GM21723 (cell line): ENCODE data around the gene WASHC2C.
"Not testable (repeated sequence)": the region's sequence is repeated elsewhere in the genome, so short reads cannot be mapped to it uniquely, and the experiment has no call there.

Experiments
- ATAC-seq: cut with Tn5 transposase; IDR thresholded peaks from one replicate; pipeline ENCODE4 v1.9.1; 2021; ENCODE audit warnings: mild to moderate bottlenecking, moderate library complexity; ENCODE audit not compliant: unreplicated experiment

Gene WASHC2C

DNA sequence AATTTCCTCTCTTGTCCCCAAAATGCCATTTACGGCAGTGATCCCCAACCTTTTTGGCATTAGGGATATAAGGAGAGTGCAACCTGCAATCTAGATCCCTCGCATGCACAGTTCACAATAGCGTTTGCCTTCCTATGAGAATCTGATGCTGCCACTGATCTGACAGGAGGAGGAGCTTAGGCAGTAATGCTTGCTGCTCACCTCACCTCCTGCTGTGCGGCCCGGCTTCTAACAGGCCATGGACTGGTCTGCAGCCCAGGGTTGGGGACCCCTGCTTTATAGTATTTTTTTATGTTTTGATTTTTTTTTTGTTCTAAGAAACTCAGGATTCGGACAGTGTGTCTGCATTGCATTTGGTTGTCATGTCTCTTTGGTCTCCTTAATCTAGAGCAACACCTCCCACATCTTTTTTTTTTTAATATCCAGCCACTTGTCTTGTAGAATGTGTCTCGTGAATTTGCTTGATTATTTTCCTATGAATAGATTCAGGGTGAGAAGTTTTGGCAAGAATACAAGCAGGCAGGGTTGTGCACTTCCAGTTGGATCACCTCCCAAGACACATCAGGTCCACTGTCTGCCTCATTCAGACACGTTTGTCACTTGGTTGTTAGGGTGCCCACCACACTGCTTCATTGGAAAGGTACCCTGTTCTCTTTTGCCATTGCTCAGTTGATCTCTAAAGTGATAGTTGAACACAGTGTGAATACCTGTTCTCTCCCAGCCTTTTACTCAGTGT is 30.8 kb downstream of the WASHC2C start:
- not testable (repeated sequence) for ATAC-seq

- not testable (repeated sequence) for ATAC-seq
These were observed 34.6 kb downstream of the WASHC2C start for GRCh38 chr10:45761622-45762021.

DNA sequence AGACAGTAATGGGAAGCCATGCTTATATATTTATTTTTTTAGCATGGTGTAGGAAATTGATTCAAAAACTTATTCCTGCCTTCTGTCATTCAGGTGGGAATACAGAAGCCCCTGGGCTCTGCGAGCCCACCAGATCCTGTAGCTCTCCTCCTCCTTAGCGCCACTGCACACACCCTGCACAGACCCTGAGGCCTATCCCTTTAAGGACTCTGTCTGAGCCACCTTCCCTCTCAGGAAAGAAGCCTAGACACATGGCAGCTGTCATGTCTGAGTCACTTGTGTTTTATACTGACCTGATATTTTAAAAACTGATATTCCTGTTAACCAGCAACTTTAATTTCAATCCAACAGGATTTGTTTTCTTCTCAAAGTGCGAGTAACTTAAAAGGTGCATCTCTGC is 36.0 kb downstream of the WASHC2C start:
- ATAC-seq: not testable (repeated sequence)

DNA sequence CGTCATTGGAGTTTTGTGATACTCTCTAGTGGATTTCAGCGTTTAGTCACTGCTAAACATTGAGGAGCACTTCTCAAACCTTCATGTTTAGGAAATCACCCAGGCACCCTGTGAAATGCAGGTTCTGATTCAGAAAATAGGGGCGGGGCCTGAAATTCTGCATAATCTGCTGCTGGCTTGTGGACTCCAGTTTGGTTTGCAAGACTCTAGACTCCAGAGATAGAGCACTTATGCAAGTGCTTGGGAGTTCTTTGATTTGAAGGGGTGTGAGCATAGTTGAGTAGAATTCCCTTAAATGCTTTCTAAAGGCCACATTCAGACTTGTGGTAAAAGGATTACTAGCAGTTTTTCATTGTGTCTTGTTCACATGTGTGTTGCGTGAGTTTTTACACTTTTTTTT is 41.3 kb downstream of the WASHC2C start:
- ATAC-seq: not testable (repeated sequence)

DNA sequence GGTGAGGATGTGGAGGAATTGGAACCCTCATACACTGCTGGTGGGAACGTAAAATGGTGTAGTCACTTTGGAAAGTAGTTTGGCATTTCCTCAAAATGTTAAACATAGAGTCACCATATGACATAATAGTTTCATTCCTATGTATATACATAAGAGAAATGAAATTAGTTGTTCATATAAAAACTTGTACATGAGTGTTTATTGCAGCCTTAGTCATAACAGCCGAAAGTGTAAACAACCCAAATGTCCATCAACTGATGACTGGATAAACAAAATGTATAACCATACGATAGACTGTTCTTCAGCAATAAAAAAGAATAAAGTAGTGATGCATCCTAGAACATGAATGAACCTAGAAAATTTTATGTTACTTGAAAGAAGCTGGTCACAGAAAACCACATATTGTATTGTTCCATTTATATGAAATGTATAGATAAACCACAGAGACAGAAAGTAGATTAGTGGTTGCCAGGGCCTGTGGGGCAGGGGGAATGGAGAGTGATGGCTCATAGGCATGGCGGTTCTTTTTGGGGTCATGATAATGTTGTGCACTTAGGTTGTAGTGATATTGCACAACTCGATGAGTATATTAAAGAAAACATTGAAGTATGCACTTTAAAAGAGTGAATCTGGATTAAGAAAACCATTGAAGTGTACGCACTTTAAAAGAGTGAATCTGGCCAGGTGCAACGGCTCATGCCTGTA is 44.8 kb downstream of the WASHC2C start:
- ATAC-seq: not testable (repeated sequence)

DNA sequence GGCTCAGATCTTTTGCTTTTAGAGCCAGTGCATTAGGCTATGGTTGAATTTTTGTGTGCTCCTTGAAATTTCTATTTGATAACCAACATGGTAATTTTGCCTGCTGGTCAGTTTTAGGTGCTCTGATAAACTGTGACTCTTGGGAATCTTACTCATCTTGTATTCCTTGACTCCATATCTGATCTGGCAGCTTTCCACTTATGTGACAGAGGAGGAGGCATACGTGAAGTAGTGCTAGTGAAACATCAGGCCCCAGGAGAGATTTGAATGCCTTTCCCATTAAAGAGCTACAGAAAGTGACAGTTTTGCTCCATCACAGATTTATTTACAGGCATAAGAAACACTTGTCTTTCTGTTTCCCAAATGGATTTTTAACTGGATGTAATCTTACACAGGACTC is 59.2 kb downstream of the WASHC2C start:
- not testable (repeated sequence) for ATAC-seq

GRCh38 chr10:45787212-45787741 is 60.2 kb downstream of the WASHC2C start:
- not testable (repeated sequence) for ATAC-seq

- ATAC-seq: not testable (repeated sequence)
These were observed 62.9 kb downstream of the WASHC2C start for GRCh38 chr10:45789991-45790390.

- ATAC-seq: not testable (repeated sequence)
These were observed 63.8 kb downstream of the WASHC2C start for GRCh38 chr10:45790694-45791426.

GRCh38 chr10:45794761-45795160 is 67.7 kb downstream of the WASHC2C start:
- ATAC-seq: not testable (repeated sequence)

DNA sequence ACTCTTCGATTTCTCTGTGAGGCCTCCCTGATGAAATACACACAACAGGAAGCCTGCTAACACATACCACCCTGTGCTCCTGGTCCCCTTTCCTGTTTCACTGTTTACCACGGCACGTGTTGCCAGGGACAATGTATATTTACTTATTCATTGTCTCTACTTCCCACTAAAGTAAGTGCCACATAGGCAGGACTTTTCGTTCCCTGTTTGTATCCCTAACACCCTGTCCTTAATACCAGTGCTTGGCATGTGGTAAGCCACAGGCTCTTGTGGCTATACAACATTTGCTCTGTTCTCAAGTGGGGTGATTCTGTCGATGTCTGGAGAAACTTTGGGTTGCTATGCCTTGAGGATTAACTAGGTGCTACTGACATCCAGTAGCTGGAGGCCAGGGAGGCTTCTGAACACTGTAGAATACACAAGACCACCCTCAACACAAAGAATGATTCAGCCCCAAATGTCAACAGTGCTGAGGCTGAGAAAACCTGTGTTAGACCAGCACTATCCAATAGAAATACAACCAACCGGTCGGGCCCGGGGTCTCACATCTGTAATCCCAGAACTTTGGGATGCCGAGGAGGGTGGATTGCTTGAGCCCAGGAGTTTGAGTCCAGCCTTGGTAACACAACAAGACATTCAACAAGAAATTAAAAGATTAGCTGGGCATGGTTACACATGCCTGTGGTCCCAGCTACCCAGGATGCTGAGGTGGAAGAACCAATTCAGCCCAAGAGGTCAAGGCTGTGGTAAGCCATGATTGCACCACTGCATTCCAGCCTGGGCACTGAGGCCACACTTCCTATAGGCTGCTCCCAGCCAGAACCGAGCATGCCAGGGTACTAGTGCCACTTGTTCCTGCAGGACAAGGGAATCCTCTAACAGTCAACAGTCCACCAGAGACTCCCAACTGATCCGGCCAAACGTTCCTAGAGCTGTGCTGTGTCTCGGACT is 76.3 kb downstream of the WASHC2C start:
- ATAC-seq: not testable (repeated sequence)

DNA sequence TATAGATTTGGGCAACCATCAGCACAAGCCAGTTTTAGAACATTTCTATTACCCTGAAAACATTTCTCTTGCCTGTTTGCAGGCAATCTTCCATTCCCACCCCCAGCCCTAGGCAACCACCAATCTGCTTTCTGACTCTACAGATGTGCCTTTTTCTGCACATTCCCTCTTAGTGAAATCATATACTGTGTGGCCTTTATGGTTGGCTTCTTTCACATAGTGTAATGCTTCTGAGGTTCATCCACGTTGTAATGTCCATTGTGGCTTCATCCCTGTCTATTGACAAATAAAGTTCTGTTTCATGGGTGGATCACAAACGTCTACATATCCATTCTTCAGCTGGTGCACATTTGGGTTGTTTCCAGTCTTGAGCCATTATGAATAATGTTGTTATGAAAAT is 77.9 kb downstream of the WASHC2C start:
- not testable (repeated sequence) for ATAC-seq

- no peak for ATAC-seq
These were observed 82.8 kb downstream of the WASHC2C start for GRCh38 chr10:45809837-45810236.

GRCh38 chr10:45811075-45811474 is 84.0 kb downstream of the WASHC2C start:
- ATAC-seq: no peak

DNA sequence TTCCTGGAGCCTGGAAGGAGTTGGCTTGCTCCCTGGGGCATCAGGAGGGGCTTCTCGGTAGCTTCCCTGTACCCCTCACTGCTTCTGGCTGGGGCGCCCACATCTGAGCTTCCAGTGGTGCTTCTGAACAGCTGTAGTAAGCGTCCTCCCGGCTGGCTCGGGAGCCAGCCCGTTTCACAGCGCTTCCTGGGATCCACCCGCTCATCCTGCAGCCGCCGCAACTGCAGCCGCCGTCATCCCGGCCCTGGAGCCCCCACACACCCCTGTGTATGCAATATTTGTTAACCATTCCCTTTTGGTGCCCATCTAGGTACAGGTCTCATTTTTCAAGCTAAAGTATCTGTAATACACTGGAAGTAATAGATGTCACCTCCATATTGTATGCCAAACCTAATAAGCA is 85.9 kb downstream of the WASHC2C start:
- not testable (repeated sequence) for ATAC-seq

GRCh38 chr10:45814146-45814545 is 87.1 kb downstream of the WASHC2C start:
- ATAC-seq: not testable (repeated sequence)

DNA sequence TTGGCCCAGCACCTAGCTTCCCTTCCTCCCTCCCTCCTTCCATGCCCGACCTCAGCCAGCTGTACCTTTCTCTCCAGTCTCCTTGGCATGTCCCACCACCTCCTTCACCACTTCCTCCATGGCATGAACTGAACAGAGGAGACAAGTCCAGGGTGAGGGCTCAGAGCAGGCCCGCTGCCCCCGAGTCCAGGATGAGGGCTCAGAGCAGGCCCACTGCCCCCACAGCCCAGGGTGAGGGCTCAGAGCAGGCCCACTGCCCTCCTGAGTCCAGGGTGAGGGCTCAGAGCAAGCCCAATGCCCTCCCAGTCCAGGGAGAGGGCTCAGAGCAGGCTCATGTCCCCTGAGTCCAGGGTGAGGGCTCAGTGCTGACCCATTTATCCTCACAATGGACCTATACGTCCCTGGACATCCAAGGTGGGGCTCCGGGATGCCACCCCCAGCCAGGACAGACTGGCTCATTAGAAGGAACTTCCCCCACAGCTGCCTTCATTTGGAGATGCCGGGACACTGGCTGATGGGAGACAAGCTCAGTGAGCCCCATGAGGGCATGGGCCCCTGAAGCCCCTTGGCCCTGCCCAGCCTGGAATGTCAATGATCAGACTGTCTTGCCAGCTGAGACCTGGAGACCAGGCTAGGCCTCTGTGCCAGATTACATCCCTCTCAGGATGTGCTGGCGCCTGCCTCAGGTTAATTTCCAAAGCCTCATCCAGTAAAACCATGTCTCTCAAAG is 90.2 kb downstream of the WASHC2C start:
- ATAC-seq: no peak

GRCh38 chr10:45817912-45818311 is 90.8 kb downstream of the WASHC2C start:
- no peak for ATAC-seq

- ATAC-seq: no peak
These were observed 92.5 kb downstream of the WASHC2C start for GRCh38 chr10:45819552-45819951.
